ENCODE measurements around the gene LARGE1. TPM values are rescaled to one million over a fixed set of nuclear protein-coding genes. Genes with fewer than 3 reads are reported as not detected.

The LARGE1 gene
- total RNA-seq, 2 experiments from 2014 or later = 0.18 to 0.58 TPM

DNA sequence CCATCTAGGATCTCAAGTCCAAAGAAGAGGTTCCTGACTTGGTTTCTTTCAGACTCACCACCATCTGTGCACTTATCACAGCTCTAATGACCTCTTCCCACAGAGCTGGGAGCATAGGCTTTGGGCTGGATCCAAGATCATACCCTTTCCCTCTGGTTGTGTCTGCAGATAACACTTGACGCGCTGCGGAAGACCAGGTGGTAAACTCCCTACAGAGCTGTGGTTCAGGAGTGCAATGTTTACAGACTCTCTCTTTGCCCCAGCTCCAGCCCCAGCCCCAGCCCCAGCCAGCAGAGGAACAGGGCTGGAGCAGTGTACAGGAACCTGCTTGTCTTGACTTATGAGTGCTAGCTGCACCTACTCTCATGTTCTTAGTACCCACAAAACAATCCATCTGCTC lies 587.7 kb downstream of the LARGE1 start:
- Mint-ChIP-seq H3K9me3 (ENCODE audit: insufficient read depth) (no peaks in the 10 kb centered on the region), H3K4me1 (ENCODE audit: low read depth) (no peaks in the 10 kb centered on the region), H3K4me3 (no peak overlapping the region), H3K27me3 (ENCODE audit: low read depth) (no peaks in the 10 kb centered on the region), H3K27ac (no peak overlapping the region), H3K36me3 (ENCODE audit: low read depth) (no peaks in the 10 kb centered on the region)
- CTCF ChIA-PET = no interaction called here
- ATAC-seq (no peak), DNase-seq (no peak)
- POLR2A ChIA-PET = no interaction called here

DNA sequence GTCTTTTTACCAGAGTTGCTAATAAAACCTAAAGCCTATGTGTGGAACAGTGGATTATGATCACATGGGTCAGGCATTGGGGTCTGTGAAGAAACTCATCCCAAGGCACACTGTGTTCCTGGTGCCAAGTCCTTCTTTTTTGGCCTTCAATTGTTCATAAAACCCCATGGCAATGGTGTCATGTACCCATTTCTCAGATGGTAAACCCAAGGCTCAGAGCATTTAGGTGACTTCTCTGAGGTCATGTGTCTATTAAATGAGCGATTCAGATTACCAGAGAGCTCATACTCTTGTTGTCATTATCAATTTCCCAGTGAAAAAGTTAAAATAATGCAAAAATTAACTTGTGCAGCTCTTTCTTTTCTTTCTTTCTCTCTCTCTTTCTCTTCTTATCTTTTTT lies 589.3 kb downstream of the LARGE1 start:
- Mint-ChIP-seq H3K27ac (no peak overlapping the region), H3K4me3 (no peak overlapping the region), H3K4me1 (ENCODE audit: low read depth) (no peaks in the 10 kb centered on the region), H3K27me3 (ENCODE audit: low read depth) (no peaks in the 10 kb centered on the region), H3K36me3 (ENCODE audit: low read depth) (no peaks in the 10 kb centered on the region), H3K9me3 (ENCODE audit: insufficient read depth) (no peaks in the 10 kb centered on the region)
- ATAC-seq (no peak), DNase-seq (no peak)
- ChIA-PET POLR2A (no interaction called here), CTCF (no interaction called here)

DNA sequence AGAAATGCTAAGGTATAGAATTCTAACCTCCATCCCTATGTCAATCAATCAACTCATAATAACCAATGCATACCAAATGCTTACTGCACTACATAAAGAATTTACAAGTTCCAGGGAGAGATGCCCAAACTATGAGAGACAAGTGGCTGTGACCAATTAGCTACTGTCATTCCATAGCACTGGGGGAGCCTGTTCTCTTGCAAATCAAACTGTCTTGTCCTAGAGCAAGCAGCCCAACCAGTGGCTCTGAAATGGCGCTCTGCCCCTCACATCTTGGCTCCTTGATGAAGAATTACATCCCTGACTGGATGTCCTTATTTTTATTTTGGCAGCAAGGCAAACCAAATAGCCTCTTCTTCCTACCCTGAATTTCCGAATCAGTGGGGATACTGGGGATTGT lies 589.7 kb downstream of the LARGE1 start:
- Mint-ChIP-seq H3K9me3 (ENCODE audit: insufficient read depth) (no peaks in the 10 kb centered on the region), H3K4me3 (no peak overlapping the region), H3K4me1 (ENCODE audit: low read depth) (no peaks in the 10 kb centered on the region), H3K27ac (no peak overlapping the region), H3K27me3 (ENCODE audit: low read depth) (no peaks in the 10 kb centered on the region), H3K36me3 (ENCODE audit: low read depth) (no peaks in the 10 kb centered on the region)
- CTCF ChIA-PET = no interaction called here
- ATAC-seq (no peak), DNase-seq (no peak)
- POLR2A ChIA-PET = no interaction called here

DNA sequence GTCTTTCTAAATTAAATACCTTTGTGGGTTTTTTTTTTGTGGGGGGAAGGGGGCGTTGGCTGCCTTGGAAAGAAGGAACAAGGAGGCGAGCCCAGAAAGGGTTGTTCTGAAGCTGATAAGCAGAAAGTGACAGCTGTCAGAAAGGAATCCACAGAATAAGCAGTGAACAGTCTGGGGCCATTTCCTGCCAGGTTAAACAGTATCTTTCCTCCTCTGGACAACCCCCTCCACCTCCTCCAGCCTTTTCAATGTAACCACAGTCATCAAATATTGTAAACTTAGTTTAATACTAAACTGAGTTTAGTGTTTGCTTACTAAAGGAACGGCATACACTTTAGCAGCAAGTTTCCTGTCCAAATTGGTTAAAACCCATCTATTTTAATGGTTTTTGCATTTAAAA lies 590.9 kb downstream of the LARGE1 start:
- Mint-ChIP-seq H3K9me3 (ENCODE audit: insufficient read depth) (no peaks in the 10 kb centered on the region), H3K27me3 (ENCODE audit: low read depth) (no peaks in the 10 kb centered on the region), H3K4me1 (ENCODE audit: low read depth) (no peaks in the 10 kb centered on the region), H3K36me3 (ENCODE audit: low read depth) (no peaks in the 10 kb centered on the region), H3K27ac (no peak overlapping the region), H3K4me3 (no peak overlapping the region)
- no peak for ATAC-seq
- CTCF ChIA-PET = no interaction called here
- no peak for DNase-seq
- POLR2A ChIA-PET = no interaction called here

DNA sequence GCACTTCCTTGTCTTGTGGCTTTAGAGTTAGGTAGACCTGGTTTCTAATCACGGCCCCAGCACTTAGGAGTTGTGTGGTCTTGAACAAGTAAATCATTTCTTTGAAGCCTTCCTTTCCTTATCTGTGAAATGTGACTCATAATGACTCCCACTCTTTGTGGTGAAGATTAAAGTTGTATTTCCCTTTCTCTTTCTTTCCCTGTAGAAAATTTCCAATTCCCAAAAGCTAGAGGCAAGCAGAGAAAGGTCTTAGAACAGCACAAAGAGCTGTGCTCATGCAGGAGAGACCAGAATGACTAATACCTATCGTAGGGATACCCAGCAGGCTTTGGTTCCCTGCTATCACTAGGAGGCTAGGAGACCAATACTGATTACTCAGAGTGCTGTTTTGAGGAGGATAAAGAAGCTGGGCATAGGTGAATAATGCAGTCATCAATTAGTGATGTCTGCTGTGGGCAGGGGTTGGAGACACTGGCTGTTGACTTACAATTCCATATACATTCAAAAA lies 591.4 kb downstream of the LARGE1 start:
- DNase-seq = no peak
- ChIA-PET POLR2A (no interaction called here), CTCF (no interaction called here)
- H3K27me3 Mint-ChIP-seq (ENCODE audit: low read depth) = no peaks in the 10 kb centered on the region
- no peak overlapping the region for H3K4me3 Mint-ChIP-seq
- no peaks in the 10 kb centered on the region for H3K4me1 Mint-ChIP-seq (ENCODE audit: low read depth)
- no peak for ATAC-seq
- H3K36me3 Mint-ChIP-seq (ENCODE audit: low read depth) = no peaks in the 10 kb centered on the region
- H3K27ac Mint-ChIP-seq = no peak overlapping the region
- no peaks in the 10 kb centered on the region for H3K9me3 Mint-ChIP-seq (ENCODE audit: insufficient read depth)

DNA sequence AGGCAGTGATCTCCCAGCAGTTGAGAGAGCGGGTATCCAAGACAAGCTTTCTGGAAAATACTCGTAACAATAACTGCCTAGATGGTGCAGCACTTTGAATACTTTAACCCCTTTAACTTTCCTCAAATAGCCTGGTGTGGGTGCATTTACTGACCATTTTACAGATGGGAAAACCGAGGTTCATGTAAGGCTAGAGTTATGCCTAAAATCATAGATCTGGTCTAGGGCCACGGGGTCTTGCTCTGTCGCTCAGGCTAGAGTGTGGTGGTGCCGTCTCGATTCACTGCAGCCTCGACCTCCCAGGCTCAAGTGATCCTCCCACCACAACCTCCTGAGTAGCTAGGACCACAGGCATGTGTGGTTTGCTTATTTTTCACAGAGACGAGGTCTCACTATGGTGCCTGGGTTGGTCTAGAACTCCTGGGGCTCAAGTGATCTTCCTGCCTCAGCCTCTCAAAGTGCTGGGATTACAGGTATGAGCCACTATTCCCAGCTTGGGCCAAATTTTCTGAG lies 592.9 kb downstream of the LARGE1 start:
- Mint-ChIP-seq H3K9me3 (ENCODE audit: insufficient read depth) (no peaks in the 10 kb centered on the region), H3K4me1 (ENCODE audit: low read depth) (no peaks in the 10 kb centered on the region), H3K27ac (no peak overlapping the region), H3K36me3 (ENCODE audit: low read depth) (no peaks in the 10 kb centered on the region), H3K4me3 (no peak overlapping the region), H3K27me3 (ENCODE audit: low read depth) (no peaks in the 10 kb centered on the region)
- DNase-seq (no peak), ATAC-seq (no peak)
- ChIA-PET POLR2A (no interaction called here), CTCF (no interaction called here)

DNA sequence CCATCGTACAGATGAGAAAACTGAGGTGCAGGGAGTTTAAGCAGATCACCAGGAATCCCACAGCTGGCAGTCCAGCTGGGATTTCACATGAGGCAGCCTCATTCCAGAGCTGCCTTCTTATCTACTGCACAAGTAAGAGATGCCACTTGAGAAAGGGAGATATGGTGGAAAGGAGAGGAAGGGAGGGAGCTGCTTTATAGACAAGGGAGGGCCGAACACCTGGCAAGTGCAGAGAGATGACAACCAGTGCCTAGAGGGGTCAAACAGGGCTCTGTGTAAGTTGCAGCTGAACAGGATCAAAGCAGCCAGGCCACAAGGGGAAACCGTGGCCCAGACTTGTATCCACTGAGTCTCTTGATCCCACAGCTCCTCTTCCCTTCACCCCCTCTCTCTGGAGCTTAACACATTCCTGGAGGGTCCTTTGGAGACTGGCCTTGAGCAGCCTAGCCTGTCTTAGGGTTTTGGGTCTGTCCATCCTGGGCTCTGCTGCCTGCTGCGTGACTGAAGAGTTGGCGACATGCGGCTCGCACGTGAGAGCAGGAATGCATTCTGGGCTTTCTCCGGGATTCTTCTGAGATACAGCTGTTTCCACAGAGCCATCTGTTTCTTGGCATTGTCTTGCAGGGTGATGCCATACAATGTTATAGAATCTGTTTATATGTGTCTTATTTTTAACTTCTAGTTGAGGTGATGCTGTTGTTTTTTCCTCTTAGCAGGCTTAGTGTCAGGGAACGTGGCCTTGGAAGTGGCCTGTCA lies 593.6 kb downstream of the LARGE1 start:
- no peaks in the 10 kb centered on the region for H3K27me3 Mint-ChIP-seq (ENCODE audit: low read depth)
- no peak overlapping the region for H3K27ac Mint-ChIP-seq
- POLR2A ChIA-PET = no interaction called here
- CTCF ChIA-PET = interaction anchor here (1.3 kb wide), 1 partner anchor 25 kb away, joined by 3 read pairs; no protein-coding TSS in a partner anchor
- no peaks in the 10 kb centered on the region for H3K9me3 Mint-ChIP-seq (ENCODE audit: insufficient read depth)
- no peaks in the 10 kb centered on the region for H3K4me1 Mint-ChIP-seq (ENCODE audit: low read depth)
- H3K36me3 Mint-ChIP-seq (ENCODE audit: low read depth) = no peaks in the 10 kb centered on the region
- ATAC-seq (no peak), DNase-seq (no peak)
- no peak overlapping the region for H3K4me3 Mint-ChIP-seq

DNA sequence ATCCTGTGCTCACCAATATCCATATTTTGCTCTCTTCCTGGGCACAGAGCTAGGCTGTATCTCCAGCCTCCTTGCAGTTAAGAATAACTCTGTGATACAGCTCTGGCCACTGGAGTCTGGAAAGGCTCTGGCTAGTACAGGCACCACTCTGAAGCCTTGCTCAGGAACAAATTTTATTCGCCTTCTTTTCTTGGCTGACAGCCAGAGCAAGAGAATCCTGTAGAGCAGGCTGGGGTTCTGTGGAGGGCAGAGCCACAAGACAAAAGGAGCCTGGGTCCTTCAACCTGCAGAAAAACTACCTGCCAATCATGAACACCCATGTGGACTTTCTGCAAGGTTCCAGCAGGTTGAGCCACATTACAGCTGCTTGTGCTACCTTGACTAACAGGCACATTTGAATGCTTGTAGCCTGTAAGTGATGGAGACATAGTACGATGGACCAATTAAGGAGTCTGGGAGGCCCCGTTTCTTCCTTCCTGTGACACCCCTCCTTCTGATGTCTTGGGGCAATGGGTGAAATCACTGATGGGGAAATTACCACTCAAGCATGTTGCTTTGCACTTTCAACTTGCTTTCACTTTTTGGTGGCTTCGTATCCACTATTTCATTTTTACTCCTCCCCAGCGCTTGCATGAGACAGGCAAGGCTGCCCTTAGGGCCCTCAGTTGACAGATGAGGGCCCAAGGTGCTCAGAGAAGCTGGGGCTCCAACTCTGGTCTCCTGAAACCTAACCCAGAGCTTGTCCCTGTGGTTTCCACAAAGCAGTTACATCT lies 594.9 kb downstream of the LARGE1 start:
- DNase-seq (no peak), ATAC-seq (no peak)
- no peak overlapping the region for H3K27ac Mint-ChIP-seq
- no peaks in the 10 kb centered on the region for H3K27me3 Mint-ChIP-seq (ENCODE audit: low read depth)
- no peaks in the 10 kb centered on the region for H3K36me3 Mint-ChIP-seq (ENCODE audit: low read depth)
- H3K4me3 Mint-ChIP-seq = no peak overlapping the region
- CTCF ChIA-PET = interaction anchor here (1.3 kb wide), 1 partner anchor 24 kb away, joined by 3 read pairs; no protein-coding TSS in a partner anchor
- no peaks in the 10 kb centered on the region for H3K9me3 Mint-ChIP-seq (ENCODE audit: insufficient read depth)
- POLR2A ChIA-PET = no interaction called here
- H3K4me1 Mint-ChIP-seq (ENCODE audit: low read depth) = no peaks in the 10 kb centered on the region

DNA sequence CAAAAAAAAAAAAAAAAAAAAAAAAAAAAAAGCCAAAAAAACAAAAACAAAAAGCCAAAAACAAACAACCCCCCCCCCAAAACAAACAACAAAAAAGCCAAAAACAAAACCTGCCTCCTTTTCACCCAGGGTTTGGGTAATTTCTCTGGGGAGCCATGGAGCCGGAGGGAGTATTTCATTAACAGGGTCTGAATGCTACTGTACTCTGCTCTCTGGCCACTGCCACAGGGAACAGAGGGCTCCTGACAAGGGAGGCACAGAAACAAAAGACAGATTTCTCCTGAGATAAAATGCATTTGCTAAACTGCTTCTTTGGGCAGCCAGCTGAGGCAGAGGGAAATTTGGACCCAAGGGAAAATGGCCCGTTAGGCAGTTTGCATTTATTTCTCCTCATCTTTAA lies 596.0 kb downstream of the LARGE1 start:
- no peaks in the 10 kb centered on the region for H3K27me3 Mint-ChIP-seq (ENCODE audit: low read depth)
- no peaks in the 10 kb centered on the region for H3K36me3 Mint-ChIP-seq (ENCODE audit: low read depth)
- POLR2A ChIA-PET = no interaction called here
- H3K27ac Mint-ChIP-seq = no peak overlapping the region
- H3K9me3 Mint-ChIP-seq (ENCODE audit: insufficient read depth) = no peaks in the 10 kb centered on the region
- CTCF ChIA-PET = no interaction called here
- no peak for ATAC-seq
- no peak overlapping the region for H3K4me3 Mint-ChIP-seq
- DNase-seq = no peak
- H3K4me1 Mint-ChIP-seq (ENCODE audit: low read depth) = no peaks in the 10 kb centered on the region

DNA sequence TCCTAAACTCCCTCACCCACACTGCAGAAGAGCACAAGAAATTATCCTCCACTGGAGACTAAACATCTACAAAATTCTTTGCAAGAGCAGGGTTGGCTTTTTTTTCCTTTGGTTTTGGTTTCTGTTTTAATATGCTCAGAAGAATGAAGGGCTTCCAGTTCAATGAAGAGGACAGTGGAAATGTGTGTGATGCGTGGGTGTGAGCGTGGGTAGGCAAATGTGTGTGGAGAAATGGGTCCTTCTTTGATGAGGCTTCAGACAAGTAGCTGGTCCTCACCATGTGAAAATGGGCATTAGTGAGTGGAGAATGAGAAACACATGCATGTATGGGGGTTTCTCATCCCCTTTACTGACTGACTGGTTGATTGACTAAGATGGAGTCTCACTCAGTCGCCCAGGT lies 598.8 kb downstream of the LARGE1 start:
- Mint-ChIP-seq H3K9me3 (ENCODE audit: insufficient read depth) (no peaks in the 10 kb centered on the region), H3K27ac (no peak overlapping the region), H3K4me3 (no peak overlapping the region), H3K4me1 (ENCODE audit: low read depth) (no peaks in the 10 kb centered on the region), H3K36me3 (ENCODE audit: low read depth) (no peaks in the 10 kb centered on the region), H3K27me3 (ENCODE audit: low read depth) (no peaks in the 10 kb centered on the region)
- DNase-seq (no peak), ATAC-seq (no peak)
- ChIA-PET CTCF (no interaction called here), POLR2A (no interaction called here)

DNA sequence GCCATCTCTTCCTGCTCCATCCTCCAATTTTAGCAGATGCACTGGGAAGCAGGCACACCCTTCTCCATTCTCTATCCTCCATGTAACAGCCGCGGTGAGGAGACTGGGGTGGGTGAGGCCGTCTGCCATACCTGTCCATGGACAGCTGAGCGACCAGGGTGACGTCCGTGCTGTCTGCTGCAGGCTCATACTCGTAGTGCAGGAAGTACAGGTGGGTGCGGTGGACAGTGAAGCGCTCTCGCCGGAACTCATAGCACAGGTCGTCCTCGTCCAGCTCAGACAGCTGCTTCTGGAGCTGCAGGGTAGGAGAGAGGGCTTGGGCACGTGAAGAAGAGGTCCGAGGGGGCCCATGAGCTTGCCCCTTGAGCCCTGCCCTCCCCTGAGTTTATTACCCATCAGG lies 604.3 kb downstream of the LARGE1 start:
- ChIA-PET CTCF (no interaction called here), POLR2A (no interaction called here)
- Mint-ChIP-seq H3K27me3 (ENCODE audit: low read depth) (no peaks in the 10 kb centered on the region), H3K4me1 (ENCODE audit: low read depth) (no peaks in the 10 kb centered on the region), H3K9me3 (ENCODE audit: insufficient read depth) (no peaks in the 10 kb centered on the region), H3K4me3 (no peak overlapping the region), H3K27ac (no peak overlapping the region), H3K36me3 (ENCODE audit: low read depth) (no peaks in the 10 kb centered on the region)
- ATAC-seq (no peak), DNase-seq (no peak)

DNA sequence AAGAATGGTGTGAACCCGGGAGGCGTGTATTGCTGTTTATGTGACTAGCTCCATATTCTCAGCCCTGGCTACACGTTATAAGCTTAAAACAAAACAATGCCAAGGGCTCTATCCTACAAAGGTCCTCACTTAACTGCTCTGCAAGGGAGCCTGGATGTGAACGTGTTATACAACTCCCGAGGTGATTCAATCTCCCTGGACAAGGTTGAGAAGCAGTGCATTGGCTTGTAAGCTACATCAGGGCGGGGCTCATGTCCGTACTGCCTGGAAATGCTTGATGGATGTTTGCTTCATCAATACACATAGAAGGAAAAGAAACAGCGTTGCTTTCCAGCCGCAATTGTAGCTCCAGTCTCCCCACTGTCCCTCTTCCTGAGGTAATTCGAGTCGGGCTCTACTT lies 605.2 kb downstream of the LARGE1 start:
- Mint-ChIP-seq H3K4me3 (no peak overlapping the region), H3K9me3 (ENCODE audit: insufficient read depth) (no peaks in the 10 kb centered on the region), H3K27me3 (ENCODE audit: low read depth) (no peaks in the 10 kb centered on the region), H3K4me1 (ENCODE audit: low read depth) (no peaks in the 10 kb centered on the region), H3K36me3 (ENCODE audit: low read depth) (no peaks in the 10 kb centered on the region), H3K27ac (no peak overlapping the region)
- ChIA-PET POLR2A (no interaction called here), CTCF (no interaction called here)
- no peak for ATAC-seq
- DNase-seq = no peak
